PC-9 (cell line): ENCODE results near the gene ADGRG7.

Source experiments
- CTCF ChIP-seq: fragments of 200-600 bp; sonication (generic); conservative IDR thresholded peaks from 2 replicates; pipeline ENCODE4 v1.6.1; 2017; ENCODE audit warnings: mixed run types, antibody characterized with exemption, mild to moderate bottlenecking, moderate library complexity
- EZH2 ChIP-seq: fragments of 200-600 bp; sonication (generic); IDR thresholded peaks from 2 replicates; pipeline ENCODE4 v1.8.0; 2017; ENCODE audit warnings: antibody characterized with exemption, low read depth

- TF ChIP-seq EZH2 (no peak), CTCF (no peak)
Measured at GRCh38 chr3:100647171-100647570, 37.8 kb downstream of the ADGRG7 start.
